GM21515 (cell line): ENCODE data around the gene FBXL17.

Experiments used
- ATAC-seq: cut with Tn5 transposase; IDR thresholded peaks from one replicate; pipeline ENCODE4 v1.9.1; 2021; ENCODE audit not compliant: unreplicated experiment

The FBXL17 gene

DNA sequence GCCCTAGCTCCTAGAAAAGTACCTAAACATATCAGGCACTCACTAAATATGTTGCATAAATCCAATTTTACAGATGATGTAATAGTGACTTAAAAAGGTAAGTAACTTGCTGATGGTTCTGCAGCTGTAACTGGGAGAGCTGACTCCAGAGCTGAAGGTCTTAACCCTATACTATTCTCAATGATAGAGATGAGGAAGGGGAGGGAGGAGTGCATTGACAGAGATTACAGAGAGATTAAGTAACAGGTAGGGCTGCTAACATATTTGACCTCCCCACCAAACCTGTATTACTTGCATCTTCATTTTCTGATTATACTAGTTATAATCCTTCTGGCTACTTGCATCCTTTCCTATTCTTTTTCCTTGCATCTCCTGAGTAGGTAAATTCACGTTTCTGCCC, 455.8 kb downstream of the FBXL17 start:
- ATAC-seq, result no peak

- ATAC-seq, result no peak
These were observed 456.7 kb downstream of the FBXL17 start for GRCh38 chr5:107925200-107925599.

DNA sequence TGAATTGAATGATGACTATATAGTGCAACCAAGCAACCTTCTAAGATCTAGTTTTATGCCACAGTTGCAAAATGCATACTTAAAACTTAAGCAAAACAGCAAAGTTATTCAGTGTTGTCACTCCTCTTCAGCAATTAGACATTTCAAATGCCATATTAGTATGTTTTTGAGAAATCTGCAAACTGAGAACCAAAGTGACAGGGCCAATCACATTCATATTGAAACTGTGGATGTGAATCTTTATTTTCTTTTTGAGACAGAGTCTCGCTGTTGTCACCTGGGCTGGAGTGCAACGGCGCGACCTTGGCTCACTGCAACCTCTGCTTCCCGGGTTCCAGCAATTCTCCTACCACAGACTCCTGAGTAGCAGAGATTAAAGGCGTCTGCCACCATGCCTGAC, 461.9 kb downstream of the FBXL17 start:
- no peak for ATAC-seq

DNA sequence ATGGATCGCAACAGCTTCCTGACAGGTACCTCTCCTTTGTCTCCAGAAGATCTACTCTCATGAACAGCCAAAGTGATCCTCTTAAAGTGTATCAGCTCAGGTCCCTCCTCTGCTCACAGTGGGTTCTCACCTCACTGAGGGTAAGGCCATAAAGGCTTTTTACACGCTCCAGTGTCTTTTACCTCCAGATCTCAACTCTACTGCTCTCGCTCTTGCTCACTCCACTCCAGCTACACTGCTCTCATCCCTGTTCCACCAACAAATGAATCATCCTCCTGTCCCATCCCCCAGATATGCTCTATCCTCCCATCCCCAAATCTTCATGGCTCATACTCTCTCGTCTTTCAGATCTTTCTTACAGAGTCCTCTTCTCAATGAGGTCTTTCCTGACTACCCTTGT, 462.5 kb downstream of the FBXL17 start:
- ATAC-seq, result no peak

DNA sequence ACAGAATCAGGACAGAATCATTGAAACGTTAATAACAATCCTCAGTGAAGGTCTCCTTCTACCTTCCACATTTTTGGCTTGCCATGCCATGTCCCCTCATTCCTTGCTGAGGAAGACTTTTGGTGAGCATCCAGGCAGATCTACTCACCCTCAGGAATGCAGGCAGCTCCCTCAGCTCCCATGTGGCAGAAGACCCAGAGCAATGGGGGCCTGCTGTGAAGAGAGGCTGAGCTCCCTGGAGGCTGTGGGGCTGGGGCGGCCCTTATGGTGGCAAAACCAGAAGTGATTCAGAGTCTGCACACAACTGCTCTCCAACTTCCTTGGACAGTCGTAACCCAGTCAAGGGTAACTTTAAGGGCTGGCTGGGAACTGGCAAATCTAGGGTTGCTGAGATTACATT, 463.9 kb downstream of the FBXL17 start:
- ATAC-seq, result no peak

DNA sequence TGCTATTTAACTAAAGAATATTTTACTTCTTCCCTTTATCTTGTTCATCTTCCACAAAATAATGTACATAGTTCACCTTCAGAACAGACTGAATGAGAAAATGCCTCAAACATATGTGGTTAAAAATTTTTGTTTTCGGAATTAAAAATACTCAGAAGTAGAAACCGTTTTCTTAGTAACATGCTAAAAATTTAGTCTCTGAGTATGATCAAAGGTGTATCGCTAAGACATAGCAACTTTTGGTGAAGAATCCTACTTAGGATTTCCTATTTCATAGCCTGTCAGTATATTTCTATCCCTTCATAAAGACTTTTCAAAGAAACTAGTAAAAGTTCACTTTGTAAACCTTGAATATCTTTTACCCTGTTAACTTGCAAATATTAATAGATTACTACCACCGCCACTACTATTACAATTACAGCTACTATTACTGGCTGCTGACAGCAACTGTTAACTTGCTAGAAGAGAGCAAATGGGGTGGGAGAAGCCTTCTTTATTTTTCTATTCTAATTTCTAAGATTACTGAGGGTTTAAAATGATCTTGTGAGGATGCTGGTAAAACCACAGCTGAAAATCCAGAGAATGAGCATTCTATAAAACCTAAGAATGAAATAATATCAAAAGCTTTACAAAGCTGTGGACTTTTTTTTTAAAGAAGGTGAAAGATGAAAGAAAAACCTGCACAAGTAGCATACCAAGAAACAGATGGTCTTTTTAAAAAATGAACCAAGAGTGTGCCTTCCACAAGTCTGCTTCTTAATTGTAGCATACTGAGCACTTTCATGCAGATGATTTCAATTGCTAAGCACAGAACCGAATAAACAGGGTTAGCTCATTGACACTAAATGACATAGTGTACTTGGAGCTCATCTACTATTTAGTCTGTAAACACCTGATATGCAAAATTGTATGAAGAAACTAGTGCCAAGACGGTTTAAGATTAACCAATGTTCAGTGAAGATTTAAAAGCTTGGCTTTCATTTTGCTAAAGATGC, 464.9 kb downstream of the FBXL17 start:
- no peak for ATAC-seq

GRCh38 chr5:107915176-107915812, 466.6 kb downstream of the FBXL17 start:
- no peak for ATAC-seq

- no peak for ATAC-seq
These were observed 468.4 kb downstream of the FBXL17 start for GRCh38 chr5:107913494-107913893.

DNA sequence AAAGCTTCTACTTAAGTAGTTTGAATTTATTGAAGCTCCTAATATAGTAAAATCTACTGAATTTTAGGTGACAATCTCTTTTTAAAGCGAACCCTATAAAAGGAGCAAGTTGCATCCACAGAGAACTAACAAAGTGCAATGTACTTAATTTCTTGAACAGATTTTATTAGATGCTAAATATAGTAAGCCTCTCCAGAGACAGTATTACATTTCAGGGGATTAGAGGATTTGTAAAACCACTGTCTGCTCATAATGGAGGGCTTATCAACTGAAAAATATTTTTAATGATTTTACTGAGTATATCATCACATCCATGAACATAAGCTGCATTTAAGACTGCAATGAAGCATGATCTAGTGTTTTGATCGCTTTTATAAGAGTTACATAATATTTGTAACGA, 481.2 kb downstream of the FBXL17 start:
- no peak for ATAC-seq

DNA sequence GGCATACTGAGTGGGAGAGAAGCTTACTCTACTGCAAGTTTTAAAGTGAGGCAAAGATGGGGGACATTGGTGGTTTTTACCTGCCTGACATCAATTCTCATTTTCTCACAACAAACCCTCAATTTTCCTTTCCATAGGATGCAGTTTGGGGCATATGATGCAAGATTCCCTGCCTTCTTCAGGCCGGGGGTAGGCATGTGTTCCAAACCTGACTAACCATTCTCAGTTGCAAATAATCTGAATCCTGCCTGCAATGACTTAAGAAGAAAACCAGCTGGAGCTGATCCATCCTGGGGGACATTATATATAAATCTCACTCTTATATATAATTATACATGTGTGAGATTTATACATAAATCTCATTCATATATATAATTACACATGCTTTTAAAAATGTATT, 487.5 kb downstream of the FBXL17 start:
- ATAC-seq, result no peak

DNA sequence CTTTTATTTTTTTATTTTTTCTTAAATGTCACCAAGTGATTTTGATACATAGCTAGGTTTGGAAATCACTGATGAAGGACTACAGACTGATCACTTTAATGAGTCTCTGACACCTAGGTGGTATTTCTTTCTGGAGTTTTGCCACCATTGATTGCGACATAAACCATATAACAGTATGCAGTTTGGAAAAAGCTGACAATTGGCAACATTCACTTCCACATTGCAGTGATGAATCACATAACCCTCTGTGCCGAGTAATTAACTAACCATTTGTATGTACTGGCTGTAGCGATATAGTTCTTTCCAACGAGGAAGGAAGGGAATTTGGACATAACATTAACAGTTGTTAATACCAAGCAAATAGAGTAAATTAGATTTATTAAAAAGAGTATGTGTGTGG, 488.3 kb downstream of the FBXL17 start:
- no peak for ATAC-seq

DNA sequence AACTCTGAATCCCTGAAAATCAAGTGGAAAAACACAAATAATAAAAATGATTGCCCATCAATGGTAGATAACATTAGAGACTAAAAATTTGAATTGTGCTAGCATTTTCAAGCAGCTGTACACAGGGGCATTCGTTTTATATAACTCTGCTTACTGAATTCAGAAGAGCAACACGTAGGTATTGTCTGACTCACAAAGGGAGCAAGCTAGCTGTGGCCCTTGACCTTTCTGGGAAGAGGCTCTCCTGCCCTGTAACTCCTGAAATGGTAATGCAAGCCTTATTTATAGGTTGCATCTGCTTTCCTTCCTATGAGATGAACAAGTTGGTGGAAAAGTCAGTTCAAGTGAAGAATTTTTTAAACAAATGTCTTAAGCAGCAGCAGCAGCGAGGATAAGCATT, 492.5 kb downstream of the FBXL17 start:
- no peak for ATAC-seq

DNA sequence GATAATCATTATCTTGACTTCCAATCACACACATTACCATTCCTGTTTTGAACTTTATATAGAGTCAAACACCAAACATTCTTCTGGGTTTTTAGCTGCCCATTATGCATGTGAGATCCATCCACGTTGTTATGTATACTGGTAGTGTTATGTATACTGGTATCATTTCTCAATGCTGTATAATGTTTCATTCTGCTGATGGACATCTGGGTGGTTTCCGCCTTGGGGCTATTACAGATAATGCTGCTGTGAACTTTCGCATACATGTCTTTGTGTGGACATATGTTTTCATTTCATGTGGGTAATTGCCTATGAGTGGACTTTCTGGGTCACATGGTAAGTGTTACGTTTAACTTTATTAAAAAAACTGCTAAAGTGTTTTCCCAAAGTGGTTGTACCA, 493.4 kb downstream of the FBXL17 start:
- ATAC-seq, result no peak

DNA sequence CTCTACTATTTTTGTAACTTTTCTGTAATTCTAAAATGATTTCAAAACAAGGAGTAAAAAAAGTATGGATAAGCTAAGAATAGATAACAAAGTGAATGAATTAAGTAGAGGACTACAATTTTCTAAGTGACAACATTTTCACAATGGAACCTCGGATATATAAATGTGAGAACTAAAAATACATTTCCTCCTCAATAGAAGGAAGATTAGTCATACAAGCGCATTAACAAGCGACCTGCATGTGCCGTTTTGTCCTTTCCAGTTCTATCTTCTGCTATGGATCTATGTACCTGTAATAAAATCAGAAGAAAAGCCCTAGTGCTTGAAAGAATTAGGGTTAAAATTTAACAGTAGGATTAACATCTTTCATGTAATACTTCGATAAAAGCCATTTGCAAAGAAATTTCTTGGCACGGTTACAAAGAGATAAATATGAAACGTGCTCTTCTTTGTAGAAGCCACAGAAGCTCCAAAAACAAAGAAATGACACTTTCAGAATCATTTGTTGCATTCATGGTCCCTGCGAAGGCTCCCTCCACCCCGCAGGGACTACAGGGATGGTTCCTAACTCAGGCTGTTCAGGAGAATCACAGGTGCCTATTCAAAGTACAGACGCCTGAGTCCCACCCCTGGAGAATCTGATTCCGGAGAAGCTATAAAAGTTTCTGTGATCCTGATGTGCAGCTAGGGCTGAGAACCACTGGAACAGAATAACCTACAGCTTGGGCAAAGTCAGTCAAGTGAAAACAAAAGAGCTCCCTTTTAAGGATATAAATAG, 494.5 kb downstream of the FBXL17 start:
- ATAC-seq, result no peak

DNA sequence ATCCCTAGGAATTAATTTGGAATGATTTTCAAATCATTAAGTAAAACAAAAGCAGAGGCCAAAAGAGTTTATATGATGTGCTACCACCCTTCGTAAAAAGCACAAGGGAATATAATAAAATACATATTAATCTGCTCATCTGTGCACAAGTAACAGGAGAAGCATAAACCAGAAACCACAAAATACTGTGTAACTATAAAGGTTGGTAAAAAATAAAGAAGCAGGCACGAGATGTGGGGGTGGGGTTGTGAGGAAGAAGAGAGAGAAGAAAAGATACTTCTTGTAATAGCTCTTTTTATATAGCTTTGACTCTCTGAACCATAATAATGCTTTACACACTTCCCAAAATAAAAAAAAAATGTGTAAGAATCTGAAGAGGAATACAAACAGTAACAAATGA, 496.3 kb downstream of the FBXL17 start:
- no peak for ATAC-seq

DNA sequence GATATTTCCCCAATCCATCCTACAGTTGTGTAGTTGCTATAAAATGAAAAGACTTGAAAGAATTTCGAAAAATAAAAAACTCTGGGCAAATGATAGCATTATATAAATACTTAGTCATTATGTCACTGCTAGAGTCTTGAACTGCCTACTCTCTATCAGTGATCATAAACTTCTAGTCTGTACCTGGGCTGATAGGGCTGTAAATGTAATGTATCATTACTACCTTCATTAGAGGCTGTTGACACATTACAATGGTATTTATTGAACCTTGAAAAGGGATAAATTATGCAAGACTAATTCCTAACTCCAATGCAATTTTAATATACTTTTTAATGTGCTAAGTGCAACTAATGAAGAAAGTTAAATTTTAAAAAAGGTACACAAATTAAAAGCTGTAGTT, 497.0 kb downstream of the FBXL17 start:
- ATAC-seq, result no peak

DNA sequence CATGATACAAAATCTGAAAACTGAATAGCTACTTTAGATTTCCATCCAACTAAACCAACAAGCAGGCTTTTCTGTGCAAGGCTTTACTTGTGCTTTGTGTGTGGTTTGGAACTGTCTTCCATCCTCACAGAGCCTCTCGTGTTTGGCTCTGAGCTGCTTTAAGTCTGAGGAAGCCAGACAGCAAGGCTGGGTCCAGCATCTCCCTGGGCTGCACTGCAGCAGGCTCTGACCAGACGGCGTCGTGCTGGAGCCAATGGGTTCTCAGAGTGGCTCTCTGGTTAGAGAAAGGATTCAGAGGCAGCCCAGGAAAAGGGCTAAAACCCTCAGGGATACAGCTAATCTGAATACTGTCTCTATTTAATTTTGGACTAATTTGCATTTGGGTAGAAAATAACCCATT, 503.2 kb downstream of the FBXL17 start:
- no peak for ATAC-seq

DNA sequence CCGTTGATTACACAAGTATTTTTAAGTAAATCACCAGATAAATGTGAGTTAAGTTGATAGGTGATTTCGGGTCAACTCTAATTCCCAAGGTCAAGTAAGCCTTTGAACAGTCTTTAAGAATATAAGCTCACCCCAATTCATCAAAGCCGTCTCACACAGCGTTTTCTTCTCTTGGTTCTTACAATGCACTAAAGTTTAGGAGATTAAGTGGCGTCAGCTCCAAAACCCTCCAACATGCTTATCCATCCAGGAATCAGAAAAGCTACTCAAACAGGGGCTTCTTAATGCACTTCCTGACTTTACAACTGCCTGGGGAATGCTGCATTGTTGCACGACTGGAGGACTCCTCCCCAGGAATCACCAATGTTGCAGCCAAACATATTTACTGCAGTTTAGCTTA, 505.0 kb downstream of the FBXL17 start:
- no peak for ATAC-seq

DNA sequence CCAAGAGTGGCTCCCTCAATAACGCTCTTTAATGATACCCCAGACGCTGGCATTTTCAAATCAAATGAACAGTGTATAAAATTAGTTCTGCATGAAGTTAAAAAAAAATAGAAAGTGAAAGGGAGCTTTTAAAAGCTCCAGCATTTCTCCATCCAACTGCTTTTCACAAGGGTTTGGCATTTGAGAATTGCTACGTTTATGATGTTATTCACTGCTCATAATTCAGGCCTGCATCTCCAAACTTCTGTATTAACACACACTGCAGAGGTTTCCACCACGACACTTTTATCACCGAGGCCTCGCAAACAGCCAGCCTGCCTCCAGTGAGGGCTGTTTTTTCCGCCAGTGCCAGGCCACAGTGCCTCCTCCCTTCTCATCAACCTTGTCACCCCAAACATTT, 505.6 kb downstream of the FBXL17 start:
- no peak for ATAC-seq

DNA sequence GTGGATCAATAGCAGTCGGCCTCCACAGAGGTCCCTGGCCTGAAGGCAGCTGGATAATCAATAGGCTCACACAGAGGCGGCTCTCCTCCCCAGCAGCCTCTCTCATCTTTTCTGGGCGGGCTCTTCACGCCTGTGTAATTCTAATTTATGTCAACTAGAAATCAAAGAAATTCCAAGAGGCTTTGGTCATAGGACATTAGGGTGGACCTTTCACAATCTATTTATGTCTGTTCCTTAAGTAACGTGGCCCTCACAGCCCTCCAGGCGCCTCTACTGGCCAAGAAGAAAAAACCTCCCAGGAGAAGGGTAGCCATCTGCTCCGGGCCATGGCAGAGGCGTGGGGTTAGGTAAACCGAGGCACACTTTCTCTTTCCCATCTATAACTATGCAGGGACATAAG, 506.1 kb downstream of the FBXL17 start:
- no peak for ATAC-seq

- ATAC-seq, result no peak
These were observed 507.1 kb downstream of the FBXL17 start for GRCh38 chr5:107874795-107875194.

GRCh38 chr5:107873877-107874276, 508.0 kb downstream of the FBXL17 start:
- ATAC-seq, result no peak
